BE2C (cell line): Measurements from ENCODE around the gene SELENOW.
"Not testable (repeated sequence)": the region's sequence is repeated elsewhere in the genome, so short reads cannot be mapped to it uniquely, and the experiment has no call there.

Experiments
- DNase-seq: peaks from one replicate; pipeline ENCODE4 v3.0.0-alpha.2; 2020
- H3K27me3 ChIP-seq: fragments of 250-450 bp; sonication (Bioruptor Pico); 2 replicates; pipeline ENCODE4 v1.5.1; 2020; ENCODE audit warnings: mild to moderate bottlenecking
- H3K36me3 ChIP-seq: fragments of 250-450 bp; sonication (Bioruptor Pico); 2 replicates; pipeline ENCODE4 v1.5.1; 2020; ENCODE audit warnings: mild to moderate bottlenecking
- H3K4me1 ChIP-seq: fragments of 250-450 bp; sonication (Bioruptor Pico); 2 replicates; pipeline ENCODE4 v1.5.1; 2020
- H3K4me3 ChIP-seq: 2 replicates; pipeline ENCODE4 v1.5.1; 2011; ENCODE audit warnings: low read depth, low read length
- H3K9me3 ChIP-seq: fragments of 250-450 bp; sonication (Bioruptor Pico); 2 replicates; pipeline ENCODE4 v1.5.1; 2020
- CTCF ChIP-seq: IDR thresholded peaks from 2 replicates; pipeline ENCODE4 v1.5.1; 2012; ENCODE audit warnings: mild to moderate bottlenecking, low read depth, low read length

Gene SELENOW

GRCh38 chr19:47778954-47779351, 450 bp downstream of the SELENOW start:
- DNase-seq: no peak
- no peak for TF ChIP-seq CTCF
- no peaks in the 10 kb centered on the region for H3K9me3 ChIP-seq
- no peaks in the 10 kb centered on the region for H3K27me3 ChIP-seq
- H3K4me1 ChIP-seq: no peaks in the 10 kb centered on the region
- H3K4me3 ChIP-seq: peak overlapping the region; percentile 88
- H3K36me3 ChIP-seq: peaks cover 6% of the 10 kb centered on the region

GRCh38 chr19:47779524-47780214, 1.2 kb downstream of the SELENOW start:
- DNase-seq: peak; percentile 42
- no peak for TF ChIP-seq CTCF
- Histone ChIP-seq H3K9me3 (no peaks in the 10 kb centered on the region), H3K4me3 (peak overlapping the region; percentile 88), H3K4me1 (no peaks in the 10 kb centered on the region), H3K36me3 (peaks cover 6% of the 10 kb centered on the region), H3K27me3 (no peaks in the 10 kb centered on the region)

GRCh38 chr19:47780215-47780551, 1.7 kb downstream of the SELENOW start:
- no peak for DNase-seq
- TF ChIP-seq CTCF: no peak
- no peaks in the 10 kb centered on the region for H3K27me3 ChIP-seq
- no peaks in the 10 kb centered on the region for H3K9me3 ChIP-seq
- H3K4me1 ChIP-seq: no peaks in the 10 kb centered on the region
- peaks cover 6% of the 10 kb centered on the region for H3K36me3 ChIP-seq
- H3K4me3 ChIP-seq: no peak overlapping the region

- Histone ChIP-seq H3K4me3 (no peak overlapping the region), H3K27me3 (no peaks in the 10 kb centered on the region), H3K36me3 (peaks cover 6% of the 10 kb centered on the region), H3K4me1 (no peaks in the 10 kb centered on the region), H3K9me3 (no peaks in the 10 kb centered on the region)
- no peak for TF ChIP-seq CTCF
- no peak for DNase-seq
These were observed 3.2 kb downstream of the SELENOW start for GRCh38 chr19:47781590-47782262.

- Histone ChIP-seq H3K9me3 (no peaks in the 10 kb centered on the region), H3K27me3 (no peaks in the 10 kb centered on the region), H3K36me3 (no peaks in the 10 kb centered on the region), H3K4me3 (no peak overlapping the region), H3K4me1 (no peaks in the 10 kb centered on the region)
- DNase-seq: no peak
- no peak for TF ChIP-seq CTCF
These were observed 8.1 kb downstream of the SELENOW start for GRCh38 chr19:47786566-47786965.

DNA sequence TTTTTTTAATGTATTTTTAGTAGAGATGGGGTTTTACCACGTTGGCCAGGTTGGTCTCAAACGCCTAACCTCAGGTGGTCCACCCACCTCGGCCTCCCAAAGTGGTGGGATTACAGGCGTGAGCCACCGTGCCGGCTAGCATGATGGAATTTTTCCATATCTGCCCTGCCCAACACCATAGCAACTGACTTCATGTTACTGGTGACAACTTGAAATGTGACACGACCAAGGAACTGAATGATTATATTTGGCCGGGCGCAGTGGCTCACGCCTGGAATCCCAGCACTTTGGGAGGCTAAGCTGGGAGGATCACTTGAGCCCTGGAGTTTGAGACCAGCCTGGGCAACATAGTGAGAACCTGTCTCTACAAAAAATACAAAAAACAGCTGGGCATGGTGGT, 8.8 kb downstream of the SELENOW start:
- not testable (repeated sequence) for H3K9me3 ChIP-seq, DNase-seq, H3K36me3 ChIP-seq, H3K4me1 ChIP-seq, H3K4me3 ChIP-seq, H3K27me3 ChIP-seq

DNA sequence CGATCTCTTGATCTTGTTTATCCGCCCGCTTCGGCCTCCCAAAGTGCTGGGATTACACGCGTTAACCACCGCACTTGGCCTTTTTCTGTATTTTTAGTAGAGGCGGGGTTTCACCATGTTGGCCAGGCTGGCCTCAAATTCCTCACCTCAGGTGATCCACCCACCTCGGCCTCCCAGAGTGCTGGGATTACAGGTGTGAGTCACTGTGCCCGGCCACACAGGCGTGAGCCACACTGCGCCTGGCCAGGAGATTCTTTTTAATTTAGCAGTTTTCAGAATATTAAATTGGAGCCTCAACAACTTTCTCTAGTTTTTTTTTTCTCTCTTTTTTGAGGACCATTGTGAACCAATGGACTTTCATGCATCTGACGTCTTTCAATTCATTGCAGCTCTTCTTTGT, 11.3 kb downstream of the SELENOW start:
- not testable (repeated sequence) for H3K36me3 ChIP-seq, H3K4me3 ChIP-seq, H3K27me3 ChIP-seq, H3K4me1 ChIP-seq, DNase-seq, H3K9me3 ChIP-seq
